ENCODE results near the gene CNDP1.

DNA sequence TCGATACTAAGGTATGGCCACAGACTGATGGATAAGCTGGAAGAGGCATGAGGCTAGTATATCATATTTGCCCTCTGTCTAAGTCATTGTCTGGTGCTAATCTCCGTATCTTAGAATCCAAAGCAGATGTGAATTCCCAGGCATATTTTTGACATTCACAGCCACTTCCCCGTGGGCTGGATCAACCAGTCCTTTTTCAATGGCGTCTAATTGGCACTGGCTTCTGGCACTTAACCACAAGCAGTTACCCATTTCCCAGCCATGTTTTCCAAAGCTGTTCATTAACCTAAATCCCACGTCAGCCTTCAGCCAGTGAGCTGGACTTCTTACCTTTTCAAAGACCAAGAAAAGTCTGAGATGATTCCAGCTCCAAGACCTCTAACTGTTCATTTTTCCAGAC lies 42.7 kb downstream of the CNDP1 start:
- TF ChIP-seq, protein P1, sequence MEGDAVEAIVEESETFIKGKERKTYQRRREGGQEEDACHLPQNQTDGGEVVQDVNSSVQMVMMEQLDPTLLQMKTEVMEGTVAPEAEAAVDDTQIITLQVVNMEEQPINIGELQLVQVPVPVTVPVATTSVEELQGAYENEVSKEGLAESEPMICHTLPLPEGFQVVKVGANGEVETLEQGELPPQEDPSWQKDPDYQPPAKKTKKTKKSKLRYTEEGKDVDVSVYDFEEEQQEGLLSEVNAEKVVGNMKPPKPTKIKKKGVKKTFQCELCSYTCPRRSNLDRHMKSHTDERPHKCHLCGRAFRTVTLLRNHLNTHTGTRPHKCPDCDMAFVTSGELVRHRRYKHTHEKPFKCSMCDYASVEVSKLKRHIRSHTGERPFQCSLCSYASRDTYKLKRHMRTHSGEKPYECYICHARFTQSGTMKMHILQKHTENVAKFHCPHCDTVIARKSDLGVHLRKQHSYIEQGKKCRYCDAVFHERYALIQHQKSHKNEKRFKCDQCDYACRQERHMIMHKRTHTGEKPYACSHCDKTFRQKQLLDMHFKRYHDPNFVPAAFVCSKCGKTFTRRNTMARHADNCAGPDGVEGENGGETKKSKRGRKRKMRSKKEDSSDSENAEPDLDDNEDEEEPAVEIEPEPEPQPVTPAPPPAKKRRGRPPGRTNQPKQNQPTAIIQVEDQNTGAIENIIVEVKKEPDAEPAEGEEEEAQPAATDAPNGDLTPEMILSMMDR (IDR thresholded peaks at IDR 0.05; ENCODE audit: poor library complexity, severe bottlenecking): no peak
- TF ChIP-seq POLR2AphosphoS5 (IDR thresholded peaks at IDR 0.05) (no peak), EZH2 (IDR thresholded peaks at IDR 0.05; ENCODE audit: borderline replicate concordance, insufficient read depth, low read length, poor library complexity, severe bottlenecking) (no peak), MXI1 (conservative IDR thresholded peaks at IDR 0.05; ENCODE audit: poor library complexity, severe bottlenecking) (no peak), SMC3 (conservative IDR thresholded peaks at IDR 0.05; ENCODE audit: poor library complexity) (no peak), TAF1 (IDR thresholded peaks at IDR 0.05; ENCODE audit: low read depth) (no peak)
